Activated naive CD4-positive, alpha-beta T cell treated with anti-CD3 and anti-CD28 coated beads, Interleukin-2, amount 10 ng/mL, durations not matched to agents 5 hours and 36 hours (primary cell): ENCODE measurements around the gene SPDYE11. TPM values are rescaled to one million over a fixed set of nuclear protein-coding genes. Genes with fewer than 3 reads are reported as not detected.

Source experiments
- total RNA-seq, 2 experiments: library from RNA; stranded (reverse); gene quantifications; one replicate each; pipeline ENCODE4 v1.2.3, GENCODE V29; 2021

Gene SPDYE11
- not detected for total RNA-seq

GRCh38 chr7:73057811-73058210 lies at the start of gene SPDYE11:
Gene SPDYE11, minus strand, starts transcription at chr7:73057911. Its CDS starts 1,800 bp downstream, at chr7:73056111.

GRCh38 chr7:73085938-73086337 lies 28.2 kb upstream of the SPDYE11 start, which contains the start of gene SPDYE9:
Gene SPDYE9, minus strand, starts transcription at chr7:73086038. Its CDS starts 1,800 bp downstream, at chr7:73084238.

GRCh38 chr7:73029666-73030065 lies 28.0 kb downstream of the SPDYE11 start, which contains the start of gene SPDYE8:
Gene SPDYE8, minus strand, starts transcription at chr7:73029766. Its CDS starts 1,800 bp downstream, at chr7:73027966.

Other genes starting within 250 kb of the SPDYE11 start
- gene TYW1B, start 229.7 kb downstream of the SPDYE11 start, total RNA-seq: 1 to 10 TPM; 3.9 to 4.2 TPM
- 10 to 100 TPM; 56.1 to 57.9 TPM for gene POM121, start 132.8 kb downstream of the SPDYE11 start, total RNA-seq
- gene TRIM74, start 88.4 kb downstream of the SPDYE11 start, total RNA-seq: 1 to 10 TPM; 2.2 to 2.6 TPM
- not detected for gene SPDYE8, start 28.1 kb downstream of the SPDYE11 start, total RNA-seq
- not detected for gene SPDYE9, start 28.1 kb upstream of the SPDYE11 start, total RNA-seq